ENCODE measurements around the gene CFAP74. TPM values are rescaled to one million over a fixed set of nuclear protein-coding genes. Genes with fewer than 3 reads are reported as not detected.

Gene CFAP74
- total RNA-seq, 1 experiment from 2014 or later, result not detected

DNA sequence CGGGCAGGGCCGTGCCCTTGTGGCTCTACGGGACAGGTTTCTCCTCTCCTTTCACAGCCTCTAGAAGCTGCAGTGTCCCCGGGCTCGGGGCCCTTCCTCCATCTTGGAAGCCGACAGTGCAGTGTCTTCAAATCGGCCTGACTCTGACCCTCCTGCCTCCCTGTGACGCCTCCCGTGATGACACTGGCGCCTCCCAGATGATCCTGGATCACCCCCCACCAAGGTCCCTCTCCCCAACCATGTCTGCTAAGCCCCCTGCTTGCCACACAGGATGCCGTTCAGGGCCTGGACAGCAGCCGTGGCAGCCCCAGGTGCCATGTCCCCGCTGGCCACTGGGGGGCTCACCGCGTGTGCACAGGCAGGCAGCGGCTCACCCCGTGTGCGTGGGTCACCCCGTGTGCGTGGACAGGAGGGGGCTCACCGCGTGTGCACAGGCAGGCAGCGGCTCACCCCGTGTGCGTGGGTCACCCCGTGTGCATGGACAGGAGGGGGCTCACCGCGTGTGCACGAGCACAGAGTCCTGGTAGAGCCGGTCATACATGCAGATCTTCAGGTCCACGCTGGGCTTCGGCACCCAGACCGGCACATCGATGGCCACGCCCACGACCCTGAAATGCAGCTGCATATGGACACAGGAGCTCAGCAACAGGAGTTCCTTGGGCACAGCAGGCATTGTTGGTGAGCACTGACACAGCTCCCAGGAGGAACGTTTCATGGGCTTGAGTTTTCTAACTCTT lies 59.6 kb downstream of the CFAP74 start:
- Histone ChIP-seq H3K9me3 (ENCODE audit: low read depth, low read length, poor library complexity, severe bottlenecking) (no peaks in the 10 kb centered on the region), H3K27ac (ENCODE audit: low read depth, low read length, poor library complexity, severe bottlenecking) (no peak overlapping the region), H3K4me1 (ENCODE audit: insufficient read depth, low read length, poor library complexity, severe bottlenecking) (no peaks in the 10 kb centered on the region), H3K4me3 (ENCODE audit: low read depth, low read length, poor library complexity, severe bottlenecking) (no peak overlapping the region), H3K36me3 (ENCODE audit: insufficient read depth, low read length, poor library complexity, severe bottlenecking) (no peaks in the 10 kb centered on the region), H3K27me3 (replicated peaks; ENCODE audit: insufficient read depth, low read depth, low read length, poor library complexity) (no peaks in the 10 kb centered on the region)
- no peak for TF ChIP-seq EZH2 (IDR thresholded peaks at IDR 0.05; ENCODE audit: borderline replicate concordance, low read depth, low read length, poor library complexity, severe bottlenecking)
- TF ChIP-seq, protein P1, sequence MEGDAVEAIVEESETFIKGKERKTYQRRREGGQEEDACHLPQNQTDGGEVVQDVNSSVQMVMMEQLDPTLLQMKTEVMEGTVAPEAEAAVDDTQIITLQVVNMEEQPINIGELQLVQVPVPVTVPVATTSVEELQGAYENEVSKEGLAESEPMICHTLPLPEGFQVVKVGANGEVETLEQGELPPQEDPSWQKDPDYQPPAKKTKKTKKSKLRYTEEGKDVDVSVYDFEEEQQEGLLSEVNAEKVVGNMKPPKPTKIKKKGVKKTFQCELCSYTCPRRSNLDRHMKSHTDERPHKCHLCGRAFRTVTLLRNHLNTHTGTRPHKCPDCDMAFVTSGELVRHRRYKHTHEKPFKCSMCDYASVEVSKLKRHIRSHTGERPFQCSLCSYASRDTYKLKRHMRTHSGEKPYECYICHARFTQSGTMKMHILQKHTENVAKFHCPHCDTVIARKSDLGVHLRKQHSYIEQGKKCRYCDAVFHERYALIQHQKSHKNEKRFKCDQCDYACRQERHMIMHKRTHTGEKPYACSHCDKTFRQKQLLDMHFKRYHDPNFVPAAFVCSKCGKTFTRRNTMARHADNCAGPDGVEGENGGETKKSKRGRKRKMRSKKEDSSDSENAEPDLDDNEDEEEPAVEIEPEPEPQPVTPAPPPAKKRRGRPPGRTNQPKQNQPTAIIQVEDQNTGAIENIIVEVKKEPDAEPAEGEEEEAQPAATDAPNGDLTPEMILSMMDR (conservative IDR thresholded peaks at IDR 0.05; ENCODE audit: low read depth, low read length), result peak; percentile 93
- DNase-seq (ENCODE audit: low spot score), result peak; percentile 47
- POLR2A ChIA-PET (ENCODE audit: low non-redundant PET), result no interaction called here
- intact Hi-C loops (cut with micrococcal nuclease; ENCODE audit: unreplicated experiment), result loop anchor here (1.0 kb wide), 1 partner anchor 101 kb away; no protein-coding TSS in a partner anchor
- BruUV-seq (replicated peaks), result no TSS peak
- CTCF ChIA-PET, result interaction anchor here (0.5 to 0.8 kb wide), 2 partner anchors 91 to 122 kb away, joined by 3 to 4 read pairs; no protein-coding TSS in a partner anchor

DNA sequence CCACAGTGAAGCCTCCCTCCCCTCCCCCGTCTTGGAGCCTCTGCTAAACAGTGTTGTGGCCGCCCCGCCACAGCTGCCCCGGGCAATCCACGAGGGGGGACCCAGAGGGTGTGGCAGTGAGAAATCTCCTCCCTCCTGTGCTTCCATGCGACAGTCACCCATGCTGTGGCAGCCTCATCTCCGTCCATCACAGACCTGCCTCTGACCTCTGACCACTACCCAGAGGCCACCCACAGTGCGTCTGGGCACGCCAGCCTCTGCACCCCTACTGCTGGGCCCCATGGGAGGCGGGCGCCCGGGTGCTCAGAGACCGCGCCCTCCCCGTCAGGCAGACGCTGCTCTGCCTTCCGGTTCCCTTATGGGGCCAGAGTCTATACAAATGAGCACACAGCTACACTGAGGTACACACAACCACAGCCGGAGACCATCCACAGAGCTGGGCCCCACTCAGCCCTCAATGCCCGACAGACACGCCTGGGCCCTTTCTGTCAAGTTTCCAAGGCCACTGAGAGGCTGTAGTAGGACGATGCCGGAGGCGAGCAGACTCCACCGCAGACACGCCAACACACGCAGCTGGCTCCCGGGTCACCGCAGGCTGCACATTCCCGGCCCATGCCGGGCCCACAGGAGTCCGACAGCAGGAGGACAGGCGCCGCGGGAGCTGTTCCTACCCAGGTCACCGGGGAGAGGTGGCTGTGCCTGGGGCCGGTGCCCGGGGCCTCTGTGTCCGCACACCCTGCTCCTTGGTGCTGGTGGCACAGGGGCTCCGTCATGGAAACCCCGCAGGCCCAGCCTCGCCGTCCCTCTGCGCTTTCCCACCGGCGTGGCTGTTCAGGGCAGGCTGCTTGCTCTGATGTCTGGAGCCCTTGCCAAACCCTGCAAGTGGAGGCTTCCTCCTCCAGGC lies 60.6 kb downstream of the CFAP74 start:
- no peak overlapping the region for H3K4me3 ChIP-seq (ENCODE audit: low read depth, low read length, poor library complexity, severe bottlenecking)
- no peak overlapping the region for H3K27ac ChIP-seq (ENCODE audit: low read depth, low read length, poor library complexity, severe bottlenecking)
- ChIA-PET POLR2A (ENCODE audit: low non-redundant PET) (no interaction called here), CTCF (no interaction called here)
- no TSS peak for BruUV-seq (replicated peaks)
- no peak for TF ChIP-seq EZH2 (IDR thresholded peaks at IDR 0.05; ENCODE audit: borderline replicate concordance, low read depth, low read length, poor library complexity, severe bottlenecking)
- no peaks in the 10 kb centered on the region for H3K9me3 ChIP-seq (ENCODE audit: low read depth, low read length, poor library complexity, severe bottlenecking)
- intact Hi-C loops (cut with micrococcal nuclease; ENCODE audit: unreplicated experiment), result no loop called here
- no peaks in the 10 kb centered on the region for H3K36me3 ChIP-seq (ENCODE audit: insufficient read depth, low read length, poor library complexity, severe bottlenecking)
- no peaks in the 10 kb centered on the region for H3K27me3 ChIP-seq (replicated peaks; ENCODE audit: insufficient read depth, low read depth, low read length, poor library complexity)
- H3K4me1 ChIP-seq (ENCODE audit: insufficient read depth, low read length, poor library complexity, severe bottlenecking), result no peaks in the 10 kb centered on the region
- no peak for DNase-seq (ENCODE audit: low spot score)

DNA sequence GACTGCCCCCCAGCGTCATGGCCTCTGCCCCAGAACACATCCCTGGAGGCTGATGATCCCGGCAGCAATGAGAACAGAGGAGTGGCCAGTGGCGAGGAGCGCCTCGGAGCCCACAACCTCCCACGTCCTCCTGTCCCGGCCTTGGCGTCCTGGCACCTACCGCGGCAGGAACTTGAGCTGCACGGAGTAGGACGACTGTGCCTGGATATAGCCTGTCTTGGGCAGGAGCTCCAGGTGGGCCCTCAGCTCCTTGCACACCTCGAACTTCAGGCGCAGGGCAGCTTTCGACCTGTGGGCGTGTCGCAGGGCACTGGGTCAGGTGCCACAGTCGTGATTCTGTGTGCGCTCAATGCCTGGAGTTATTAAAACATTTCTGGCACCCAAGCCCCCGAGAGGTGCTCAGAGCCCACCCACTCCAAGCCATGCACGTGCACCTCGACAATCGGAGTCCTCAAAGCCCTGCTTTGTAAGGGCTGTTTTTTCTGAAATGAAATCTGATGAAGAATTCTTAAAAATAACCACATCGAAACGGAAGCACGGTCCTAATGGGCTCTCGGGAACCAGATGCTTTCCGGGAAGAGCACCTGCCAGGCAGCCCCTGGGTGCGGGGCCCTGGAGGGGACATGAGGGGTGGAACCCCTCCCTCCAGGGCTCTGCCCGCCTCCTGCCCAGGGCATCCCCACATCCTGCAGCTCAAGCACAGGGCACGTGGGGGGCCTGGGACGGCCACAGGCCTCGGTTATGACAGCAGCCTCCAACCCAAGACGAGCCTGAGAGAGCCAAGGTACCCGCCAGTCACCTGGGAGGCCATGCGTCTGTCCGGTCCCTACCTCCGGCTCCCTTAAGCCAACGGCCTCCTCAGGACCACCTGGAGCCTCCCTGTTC lies 61.5 kb downstream of the CFAP74 start:
- BruUV-seq (replicated peaks), result no TSS peak
- ChIA-PET POLR2A (ENCODE audit: low non-redundant PET) (no interaction called here), CTCF (no interaction called here)
- no peak for DNase-seq (ENCODE audit: low spot score)
- Histone ChIP-seq H3K36me3 (ENCODE audit: insufficient read depth, low read length, poor library complexity, severe bottlenecking) (no peaks in the 10 kb centered on the region), H3K27me3 (replicated peaks; ENCODE audit: insufficient read depth, low read depth, low read length, poor library complexity) (no peaks in the 10 kb centered on the region), H3K4me3 (ENCODE audit: low read depth, low read length, poor library complexity, severe bottlenecking) (no peak overlapping the region), H3K9me3 (ENCODE audit: low read depth, low read length, poor library complexity, severe bottlenecking) (no peaks in the 10 kb centered on the region), H3K4me1 (ENCODE audit: insufficient read depth, low read length, poor library complexity, severe bottlenecking) (no peaks in the 10 kb centered on the region), H3K27ac (ENCODE audit: low read depth, low read length, poor library complexity, severe bottlenecking) (no peak overlapping the region)
- no peak for TF ChIP-seq EZH2 (IDR thresholded peaks at IDR 0.05; ENCODE audit: borderline replicate concordance, low read depth, low read length, poor library complexity, severe bottlenecking)
- TF ChIP-seq, protein P1 (conservative IDR thresholded peaks at IDR 0.05; ENCODE audit: low read depth, low read length), result no peak
- intact Hi-C loops (cut with micrococcal nuclease; ENCODE audit: unreplicated experiment), result no loop called here
